ENCODE data around the gene DEXI.
"Not testable (repeated sequence)": the region's sequence is repeated elsewhere in the genome, so short reads cannot be mapped to it uniquely, and the experiment has no call there.

The DEXI gene

DNA sequence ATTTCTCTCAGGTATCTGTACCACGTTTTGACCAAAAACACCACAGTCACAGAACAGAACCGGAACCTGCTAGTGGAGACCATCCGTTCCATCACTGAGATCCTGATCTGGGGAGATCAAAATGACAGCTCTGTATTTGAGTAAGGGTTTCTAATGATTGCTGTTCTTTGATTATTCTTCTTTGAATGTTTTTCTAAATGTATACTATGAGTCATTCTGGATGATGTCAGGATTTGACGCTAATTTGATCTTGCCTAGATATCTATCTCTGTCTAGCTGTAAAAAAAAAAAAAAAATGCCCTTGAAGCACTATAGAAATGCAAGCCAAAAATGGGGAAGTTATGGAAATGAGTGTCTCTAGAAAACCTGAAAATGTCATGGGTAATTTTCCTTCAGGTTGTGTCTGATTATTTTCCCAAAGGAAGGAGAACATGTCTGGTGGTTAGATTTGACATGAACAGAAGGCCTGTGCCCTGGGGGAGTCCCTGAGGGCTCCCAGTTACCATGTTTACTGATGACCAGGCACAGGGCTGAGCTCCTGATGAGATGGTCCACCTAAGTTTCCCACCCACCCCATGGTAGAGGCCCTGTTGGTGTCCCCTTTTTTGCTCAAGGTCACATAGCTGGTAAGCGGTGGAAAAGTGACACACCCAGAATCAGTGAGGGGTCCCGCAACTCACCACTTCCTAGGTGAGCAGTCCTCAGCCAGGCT lies 15.7 kb upstream of the DEXI start:
- Mint-ChIP-seq H3K27ac (peak overlapping the region; percentile 88), H3K36me3 (peaks cover 49% of the 10 kb centered on the region), H3K27me3 (no peaks in the 10 kb centered on the region), H3K4me1 (peaks cover 76% of the 10 kb centered on the region), H3K4me3 (peak overlapping the region; percentile 22), H3K9me3 (no peaks in the 10 kb centered on the region)
- ATAC-seq, result peak; percentile 78

DNA sequence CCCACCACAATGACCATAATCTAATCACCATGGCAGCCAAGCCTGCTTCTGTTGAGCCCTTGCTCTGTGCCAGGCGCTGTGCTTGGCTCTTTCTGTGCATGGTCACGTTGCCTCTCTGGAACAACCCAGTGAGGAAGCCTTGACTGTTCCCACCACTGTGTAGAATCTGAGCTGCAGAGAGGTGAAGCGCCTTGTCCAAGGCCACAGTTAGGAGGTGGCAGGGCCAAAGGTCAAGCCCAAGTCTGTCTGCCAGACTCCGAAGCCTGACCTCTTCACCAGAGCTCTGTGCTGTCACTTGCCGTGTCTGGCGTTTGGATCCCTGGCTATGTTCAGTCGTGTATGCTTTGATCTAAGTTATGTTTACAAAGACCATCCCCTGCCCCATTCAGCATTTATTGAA lies 12.6 kb upstream of the DEXI start:
- Mint-ChIP-seq H3K27me3 (no peaks in the 10 kb centered on the region), H3K9me3 (no peaks in the 10 kb centered on the region), H3K27ac (peak overlapping the region; percentile 41), H3K4me3 (no peak overlapping the region), H3K36me3 (peaks cover 19% of the 10 kb centered on the region), H3K4me1 (peaks cover 80% of the 10 kb centered on the region)
- no peak for ATAC-seq

GRCh38 chr16:10951026-10951425 lies 8.8 kb upstream of the DEXI start:
- H3K27me3 Mint-ChIP-seq, result no peaks in the 10 kb centered on the region
- H3K4me3 Mint-ChIP-seq, result no peak overlapping the region
- H3K4me1 Mint-ChIP-seq, result peaks cover 89% of the 10 kb centered on the region
- no peak for ATAC-seq
- H3K27ac Mint-ChIP-seq, result peak overlapping the region; percentile 82
- H3K36me3 Mint-ChIP-seq, result no peaks in the 10 kb centered on the region
- no peaks in the 10 kb centered on the region for H3K9me3 Mint-ChIP-seq

- H3K4me1 Mint-ChIP-seq, result peaks cover 89% of the 10 kb centered on the region
- no peaks in the 10 kb centered on the region for H3K36me3 Mint-ChIP-seq
- H3K27ac Mint-ChIP-seq, result peak overlapping the region; percentile 82
- no peak for ATAC-seq
- H3K4me3 Mint-ChIP-seq, result no peak overlapping the region
- H3K9me3 Mint-ChIP-seq, result no peaks in the 10 kb centered on the region
- no peaks in the 10 kb centered on the region for H3K27me3 Mint-ChIP-seq
Observed at GRCh38 chr16:10950393-10950792, 8.1 kb upstream of the DEXI start.

DNA sequence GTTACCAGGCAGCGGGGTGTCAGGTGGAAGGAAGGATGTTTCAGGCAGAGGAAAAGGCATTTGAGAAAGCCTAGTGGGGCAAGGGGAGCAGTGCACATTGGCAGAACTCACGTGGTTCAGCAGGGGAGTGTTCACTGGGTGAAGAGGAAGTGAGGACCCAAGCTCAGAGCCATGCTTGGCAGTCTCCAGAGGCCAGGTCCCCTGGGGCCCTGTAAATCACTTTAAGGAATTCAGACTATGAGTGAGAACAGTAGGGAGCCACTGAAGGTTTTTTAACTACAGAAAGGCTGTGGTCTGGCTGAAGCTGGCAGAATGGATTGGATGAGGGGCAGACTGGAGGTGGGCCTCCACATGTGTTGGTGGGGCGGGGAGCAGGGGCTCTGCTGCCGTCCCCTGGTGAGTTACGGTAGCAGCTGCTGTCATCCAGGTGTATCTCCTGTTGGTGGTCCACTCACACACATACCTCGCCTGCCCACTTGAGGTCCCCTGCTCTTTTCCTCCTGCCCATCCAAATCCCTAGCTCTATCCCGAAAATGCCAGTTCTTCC lies 7.2 kb upstream of the DEXI start:
- Mint-ChIP-seq H3K27me3 (no peaks in the 10 kb centered on the region), H3K4me1 (peaks cover 89% of the 10 kb centered on the region), H3K27ac (peak overlapping the region; percentile 82), H3K36me3 (no peaks in the 10 kb centered on the region), H3K9me3 (no peaks in the 10 kb centered on the region), H3K4me3 (peak overlapping the region; percentile 46)
- peak; percentile 95 for ATAC-seq

- Mint-ChIP-seq H3K9me3 (no peaks in the 10 kb centered on the region), H3K4me1 (peaks cover 81% of the 10 kb centered on the region), H3K27ac (peak overlapping the region; percentile 61), H3K4me3 (no peak overlapping the region), H3K27me3 (no peaks in the 10 kb centered on the region), H3K36me3 (no peaks in the 10 kb centered on the region)
- no peak for ATAC-seq
Observed at GRCh38 chr16:10947211-10947787, 5.0 kb upstream of the DEXI start.

- H3K27me3 Mint-ChIP-seq, result no peaks in the 10 kb centered on the region
- H3K27ac Mint-ChIP-seq, result peak overlapping the region; percentile 88
- ATAC-seq, result no peak
- H3K4me1 Mint-ChIP-seq, result peaks cover 79% of the 10 kb centered on the region
- no peaks in the 10 kb centered on the region for H3K36me3 Mint-ChIP-seq
- H3K9me3 Mint-ChIP-seq, result no peaks in the 10 kb centered on the region
- H3K4me3 Mint-ChIP-seq, result peak overlapping the region; percentile 60
Observed at GRCh38 chr16:10946308-10946707, 4.0 kb upstream of the DEXI start.

DNA sequence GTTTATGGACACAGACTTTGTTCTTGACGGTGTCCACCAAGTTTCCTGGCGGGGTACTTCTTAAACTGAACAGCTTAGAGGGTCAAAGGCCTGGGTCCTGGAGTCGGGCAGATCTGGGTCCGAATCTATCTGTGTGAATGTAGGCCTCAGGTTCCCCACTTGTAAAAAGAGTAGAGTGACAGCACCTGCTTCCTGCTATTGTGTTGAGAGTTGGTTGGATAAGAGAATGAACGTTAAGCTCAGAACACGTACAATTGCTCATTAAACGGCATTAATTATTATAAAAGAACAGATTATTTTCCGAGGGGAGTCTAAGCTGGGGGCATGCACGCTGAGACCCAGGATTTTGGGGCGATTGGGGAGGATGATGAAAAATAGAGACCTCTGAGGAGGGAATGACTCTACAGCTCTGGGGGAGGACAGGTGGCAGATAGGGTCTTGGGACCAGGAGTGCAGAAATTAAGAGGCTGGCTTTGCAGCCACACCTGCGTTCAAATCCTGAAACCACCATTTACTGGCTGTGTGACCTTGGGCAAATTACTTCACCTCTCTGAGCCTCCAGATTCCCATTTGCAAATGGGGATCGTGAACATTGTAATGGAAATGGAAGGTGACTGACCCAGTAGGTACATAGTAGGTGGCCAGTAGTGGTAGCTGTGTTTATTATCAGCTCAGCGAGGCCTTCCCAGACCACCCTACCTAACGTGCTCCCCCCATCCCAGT lies 3.0 kb upstream of the DEXI start:
- H3K9me3 Mint-ChIP-seq, result no peaks in the 10 kb centered on the region
- H3K4me3 Mint-ChIP-seq, result peak overlapping the region; percentile 92
- peak overlapping the region; percentile 88 for H3K27ac Mint-ChIP-seq
- peaks cover 79% of the 10 kb centered on the region for H3K4me1 Mint-ChIP-seq
- no peaks in the 10 kb centered on the region for H3K27me3 Mint-ChIP-seq
- ATAC-seq, result no peak
- peaks cover 6% of the 10 kb centered on the region for H3K36me3 Mint-ChIP-seq

GRCh38 chr16:10944249-10945064 lies 2.2 kb upstream of the DEXI start, which contains the start of gene CLEC16A:
Gene CLEC16A, plus strand, starts transcription at chr16:10944564. Its CDS starts 154 bp downstream, at chr16:10944718.
- Mint-ChIP-seq H3K27ac (peak within 1 kb of the TSS; percentile 88), H3K4me3 (peak within 1 kb of the TSS; percentile 92), H3K36me3 (peaks cover 11% of the 10 kb centered on the region), H3K27me3 (no peaks in the 10 kb centered on the region), H3K9me3 (no peaks in the 10 kb centered on the region), H3K4me1 (peaks cover 79% of the 10 kb centered on the region)
- peak; percentile 88 for ATAC-seq

DNA sequence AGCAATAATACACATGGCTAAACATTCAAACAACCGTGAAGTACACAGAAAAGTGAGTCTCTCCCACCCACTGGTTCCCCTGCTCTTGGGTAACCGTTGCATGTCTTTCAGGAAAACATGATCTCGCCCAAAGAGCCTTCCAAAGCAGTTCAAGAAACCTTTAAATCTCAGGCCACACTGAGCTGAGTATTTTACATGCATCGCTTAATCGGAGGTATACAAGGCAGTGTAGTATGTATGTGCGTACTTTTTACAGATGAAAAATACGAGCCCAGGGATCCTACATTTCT lies 741 bp upstream of the DEXI start:
- Mint-ChIP-seq H3K36me3 (peaks cover 16% of the 10 kb centered on the region), H3K27me3 (no peaks in the 10 kb centered on the region), H3K27ac (peak overlapping the region; percentile 76), H3K4me1 (peaks cover 84% of the 10 kb centered on the region), H3K4me3 (peak overlapping the region; percentile 71), H3K9me3 (no peaks in the 10 kb centered on the region)
- ATAC-seq, result no peak

- H3K36me3 Mint-ChIP-seq, result peaks cover 16% of the 10 kb centered on the region
- peak; percentile 11 for ATAC-seq
- H3K4me3 Mint-ChIP-seq, result peak overlapping the region; percentile 84
Observed at GRCh38 chr16:10941935-10942351, 325 bp downstream of the DEXI start.

GRCh38 chr16:10941127-10941933 lies 938 bp downstream of the DEXI start:
- Mint-ChIP-seq H3K9me3 (no peaks in the 10 kb centered on the region), H3K36me3 (peaks cover 19% of the 10 kb centered on the region), H3K27ac (peak overlapping the region; percentile 76), H3K27me3 (no peaks in the 10 kb centered on the region), H3K4me3 (peak overlapping the region; percentile 84), H3K4me1 (peaks cover 84% of the 10 kb centered on the region)
- no peak for ATAC-seq

More at GRCh38 chr16:10941935-10942351, 325 bp downstream of the DEXI start:
- Mint-ChIP-seq H3K27ac (peak overlapping the region; percentile 76), H3K4me1 (peaks cover 84% of the 10 kb centered on the region)
- H3K9me3 Mint-ChIP-seq, H3K27me3 Mint-ChIP-seq: not testable (repeated sequence)

DNA sequence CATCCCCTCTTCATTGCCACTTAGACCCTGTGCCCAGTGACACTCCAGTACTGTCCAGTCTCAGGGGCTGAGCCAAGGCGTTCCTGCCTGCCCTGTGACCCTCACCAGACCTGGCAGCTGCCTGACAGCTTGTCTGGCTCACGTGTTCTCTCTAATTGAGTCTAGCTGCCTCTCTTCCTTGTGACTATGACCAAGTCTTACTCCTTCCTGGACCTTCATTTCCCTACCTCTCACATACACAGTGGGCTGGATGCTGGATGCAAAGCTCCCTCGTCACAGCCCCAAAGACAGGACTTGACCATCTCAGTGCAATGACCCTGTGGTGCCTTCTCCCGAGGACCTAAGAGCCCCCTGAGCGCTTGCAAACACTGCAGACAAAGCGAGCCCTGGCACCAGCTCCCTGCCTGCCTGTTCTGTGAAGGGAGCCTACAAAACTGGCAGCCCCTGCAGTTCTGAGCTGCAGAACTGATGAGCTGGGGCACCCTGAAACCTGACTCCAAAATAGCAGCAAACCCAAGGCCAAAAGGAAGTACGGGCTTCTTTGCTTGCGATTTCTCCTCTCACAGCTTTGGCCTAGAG lies 1.7 kb downstream of the DEXI start:
- no peaks in the 10 kb centered on the region for H3K9me3 Mint-ChIP-seq
- peaks cover 84% of the 10 kb centered on the region for H3K4me1 Mint-ChIP-seq
- peaks cover 27% of the 10 kb centered on the region for H3K36me3 Mint-ChIP-seq
- ATAC-seq, result no peak
- no peaks in the 10 kb centered on the region for H3K27me3 Mint-ChIP-seq
- H3K27ac Mint-ChIP-seq, result peak overlapping the region; percentile 76
- peak overlapping the region; percentile 84 for H3K4me3 Mint-ChIP-seq

- H3K36me3 Mint-ChIP-seq, result peaks cover 28% of the 10 kb centered on the region
- H3K4me1 Mint-ChIP-seq, result peaks cover 81% of the 10 kb centered on the region
- H3K9me3 Mint-ChIP-seq, result no peaks in the 10 kb centered on the region
- H3K4me3 Mint-ChIP-seq, result peak overlapping the region; percentile 84
- no peaks in the 10 kb centered on the region for H3K27me3 Mint-ChIP-seq
- H3K27ac Mint-ChIP-seq, result peak overlapping the region; percentile 76
- ATAC-seq, result no peak
Observed at GRCh38 chr16:10939649-10940234, 2.5 kb downstream of the DEXI start.
